HG02981 (cell line): ENCODE data around the gene RASL10B.

Experiments used
- ATAC-seq: cut with Tn5 transposase; IDR thresholded peaks from one replicate; pipeline ENCODE4 v1.9.1; 2021; ENCODE audit warnings: mild to moderate bottlenecking, moderate library complexity; ENCODE audit not compliant: unreplicated experiment

RASL10B gene

DNA sequence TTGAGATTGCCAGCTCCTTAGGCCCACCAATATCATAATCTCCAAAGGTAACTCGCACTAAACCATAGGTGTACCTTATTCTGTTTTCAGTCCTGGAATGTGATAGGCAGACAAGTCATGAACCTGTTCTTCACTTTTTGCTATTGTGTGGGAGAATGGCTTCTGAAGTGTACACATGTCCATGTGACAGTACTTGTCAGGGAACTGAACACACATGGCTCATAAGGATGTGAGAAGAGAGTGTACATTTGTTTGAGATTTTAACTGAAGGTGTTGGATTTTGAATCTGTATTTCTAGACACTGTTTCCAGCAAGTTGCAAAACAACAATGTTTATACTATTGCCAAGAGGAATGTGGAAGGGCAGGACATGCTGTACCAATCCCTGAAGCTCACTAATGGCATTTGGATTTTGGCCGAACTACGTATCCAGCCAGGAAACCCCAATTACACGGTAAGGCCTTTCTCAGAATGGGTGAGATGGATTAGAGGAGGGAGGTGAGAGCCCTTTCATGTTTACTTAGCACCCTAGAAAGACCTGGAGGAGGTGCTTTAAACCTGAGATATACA, 14.5 kb upstream of the RASL10B start:
- no peak for ATAC-seq

DNA sequence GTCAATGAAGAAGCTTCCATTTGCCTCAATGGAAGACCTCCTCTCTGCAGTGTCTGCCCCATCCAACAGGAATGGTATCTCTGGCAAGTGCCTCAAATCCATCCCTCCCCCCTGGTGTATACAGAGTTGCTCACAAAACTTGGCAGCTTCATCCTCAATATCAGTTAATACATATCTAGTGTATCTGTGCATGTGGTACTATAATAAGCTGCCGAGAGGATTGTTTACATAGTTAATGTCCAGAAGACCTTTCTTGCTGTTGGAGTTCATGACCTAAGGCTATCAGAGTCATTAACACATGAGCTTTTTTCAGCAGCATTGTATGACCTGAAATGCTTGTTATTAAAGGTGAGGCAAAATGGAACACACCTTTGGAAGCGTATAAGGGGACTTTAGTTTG, 14.0 kb upstream of the RASL10B start:
- ATAC-seq: no peak

GRCh38 chr17:35723735-35724134, 7.7 kb upstream of the RASL10B start:
- ATAC-seq: no peak

GRCh38 chr17:35725058-35725457, 6.4 kb upstream of the RASL10B start:
- ATAC-seq: no peak

DNA sequence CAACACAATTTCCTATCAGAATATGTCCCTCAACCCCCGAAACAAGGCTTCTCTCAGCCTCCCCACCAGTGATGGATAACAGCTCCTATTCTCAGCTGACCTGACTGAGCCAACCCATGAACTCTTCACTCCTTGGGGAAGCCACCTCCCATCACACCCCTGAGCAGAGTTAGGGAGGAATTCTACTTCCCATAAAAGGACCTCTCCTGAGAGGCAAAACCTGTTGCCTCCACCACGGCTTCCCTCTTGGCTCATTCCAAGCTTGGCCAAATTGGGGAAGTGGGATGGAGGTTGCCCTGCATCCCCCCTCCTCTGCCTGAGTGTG, 5.7 kb upstream of the RASL10B start:
- ATAC-seq: no peak

DNA sequence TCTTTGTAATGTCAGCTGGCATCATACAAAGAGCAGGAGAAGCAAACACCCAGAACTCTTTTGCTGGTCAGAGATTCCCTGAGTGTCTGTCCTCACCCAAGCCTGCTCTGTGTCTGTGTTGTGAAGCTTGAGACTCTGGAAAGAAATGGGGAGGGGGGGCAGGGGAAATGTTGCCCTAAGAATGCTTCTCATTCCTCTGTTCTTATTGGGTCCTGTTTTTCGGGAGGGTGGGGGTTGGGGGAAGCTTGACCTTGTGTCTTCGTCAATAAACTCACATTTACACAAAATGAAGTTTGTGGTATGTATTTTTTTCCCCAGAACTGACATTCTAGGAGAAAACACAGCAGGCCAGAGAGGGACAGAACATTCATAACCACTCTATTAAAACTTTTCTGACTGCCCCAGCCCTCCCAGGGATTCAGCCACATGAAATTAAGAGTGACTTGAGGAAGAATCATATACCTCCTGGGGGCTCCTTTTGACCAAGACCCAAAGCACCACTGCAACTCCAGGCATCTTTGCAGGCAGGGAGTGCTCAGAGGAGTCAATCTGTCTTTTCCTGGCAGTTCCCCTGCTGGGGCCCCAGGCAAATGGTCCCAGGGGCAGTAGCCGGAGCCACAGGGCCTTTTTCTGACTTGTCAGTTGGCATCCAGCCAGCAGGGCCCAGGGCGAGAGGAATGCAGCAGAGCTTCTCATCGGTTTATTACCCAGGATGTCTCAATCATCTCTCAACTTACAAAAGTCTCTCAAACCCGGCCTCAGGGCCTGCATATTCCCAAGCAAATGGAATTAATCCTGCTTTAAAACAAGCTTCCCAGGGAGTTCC, 5.1 kb upstream of the RASL10B start:
- ATAC-seq: no peak

GRCh38 chr17:35726953-35727460, 4.4 kb upstream of the RASL10B start:
- ATAC-seq: no peak

DNA sequence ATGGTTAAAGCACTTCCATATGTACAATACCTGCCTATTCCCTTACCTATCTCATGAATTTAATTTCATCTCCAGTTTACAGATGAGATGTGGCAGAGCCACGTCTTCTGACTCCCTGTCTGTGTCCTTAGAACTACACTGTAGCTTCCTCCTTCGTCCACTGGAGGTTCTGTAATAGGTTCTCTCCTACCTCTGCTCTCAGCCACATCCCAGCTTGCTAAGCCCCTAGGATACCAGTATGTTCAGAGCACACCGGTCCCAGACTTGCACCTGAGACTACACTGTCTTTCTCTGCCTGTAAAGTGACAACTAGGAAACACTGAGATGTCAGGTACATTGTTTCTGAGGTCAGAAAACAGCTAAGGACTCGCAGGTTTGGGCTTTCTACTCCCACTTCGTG, 3.8 kb upstream of the RASL10B start:
- no peak for ATAC-seq

- no peak for ATAC-seq
Observed at GRCh38 chr17:35728551-35728950, 2.9 kb upstream of the RASL10B start.

- ATAC-seq: no peak
Observed at GRCh38 chr17:35729405-35729833, 2.0 kb upstream of the RASL10B start.

- ATAC-seq: no peak
Observed at GRCh38 chr17:35730400-35731005, 936 bp upstream of the RASL10B start.

DNA sequence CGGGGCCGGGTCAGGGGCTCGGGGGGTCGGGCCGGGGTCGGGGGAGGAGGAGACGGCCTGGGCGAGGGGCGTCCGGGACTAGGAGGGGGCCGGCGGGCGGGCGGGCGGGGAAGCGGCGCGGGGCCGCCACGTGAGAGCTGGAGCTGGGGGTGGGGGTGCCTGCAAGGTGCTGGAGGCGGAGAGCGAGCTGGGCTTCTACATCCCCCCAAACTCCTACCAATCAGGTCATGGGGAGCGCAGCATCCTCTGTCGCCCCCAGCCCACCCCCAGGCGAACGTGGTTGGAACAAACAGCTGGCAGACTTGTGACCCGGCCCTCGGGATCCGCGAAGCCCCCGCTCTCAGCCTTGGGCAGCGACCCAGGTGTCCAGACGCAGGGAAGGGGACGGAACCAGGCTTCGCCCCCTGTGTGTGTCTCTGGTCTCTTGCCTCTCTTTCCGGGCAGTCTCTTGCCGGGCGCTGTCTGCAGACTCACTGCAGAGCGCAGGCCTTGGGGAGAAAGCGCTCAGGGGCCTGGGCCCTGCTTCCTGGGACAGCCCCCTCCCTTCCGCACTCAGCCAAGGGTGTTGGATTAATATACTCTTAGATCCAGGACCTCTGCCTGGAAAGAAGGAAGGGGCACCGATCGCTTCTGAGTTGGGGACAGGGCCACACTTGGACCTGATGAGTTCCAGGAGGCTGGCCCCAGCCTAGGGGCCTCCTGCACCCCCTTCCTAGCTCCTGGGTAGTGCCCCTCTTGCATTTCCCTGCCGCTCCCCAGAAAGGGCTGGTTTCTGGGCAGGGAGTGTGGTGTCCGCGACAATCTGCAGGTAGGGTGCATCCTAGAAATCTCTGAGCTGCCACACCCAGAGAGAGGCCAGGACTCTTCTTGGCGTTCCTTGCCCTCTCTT, 722 bp downstream of the RASL10B start:
- ATAC-seq: no peak

DNA sequence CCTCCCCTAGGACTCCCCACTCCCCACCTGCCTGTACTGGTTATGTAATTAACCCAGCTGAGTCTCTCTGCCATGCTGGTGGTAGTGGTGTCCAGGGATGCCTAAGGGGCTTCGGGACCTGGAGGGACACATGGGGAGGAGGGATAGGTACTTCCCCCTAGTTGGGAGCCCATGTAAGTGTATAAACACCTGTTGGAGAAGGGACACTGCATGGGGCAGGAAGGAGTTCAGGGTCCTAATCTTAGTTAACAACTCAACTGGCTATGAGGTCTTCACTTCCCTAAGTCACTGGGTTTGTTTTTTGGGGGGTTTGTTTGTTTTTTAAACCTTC, 1.3 kb downstream of the RASL10B start:
- ATAC-seq: no peak

- ATAC-seq: no peak
Observed at GRCh38 chr17:35733366-35733765, 1.9 kb downstream of the RASL10B start.

- ATAC-seq: no peak
Observed at GRCh38 chr17:35734396-35734795, 3.0 kb downstream of the RASL10B start.

GRCh38 chr17:35735036-35735805, 3.8 kb downstream of the RASL10B start:
- ATAC-seq: no peak

DNA sequence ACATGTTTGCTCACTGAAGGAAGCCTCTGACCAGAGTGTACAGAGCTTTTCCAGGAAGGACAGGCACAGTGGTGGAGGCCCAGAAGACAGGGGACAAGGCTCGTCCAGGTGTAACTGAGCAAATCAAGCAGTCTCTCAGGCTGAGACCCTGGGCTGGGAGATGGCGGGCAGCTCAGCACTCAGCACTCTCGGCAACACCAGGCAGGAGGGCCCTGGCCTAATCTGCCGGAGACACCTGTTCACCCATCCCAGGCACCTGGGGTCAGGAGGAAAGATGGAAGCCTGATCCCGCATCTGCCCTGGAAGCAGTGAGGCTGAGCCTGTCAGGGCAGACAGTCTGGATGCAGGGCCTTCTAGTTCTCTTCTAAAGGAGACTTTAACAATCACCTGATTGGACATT, 4.8 kb downstream of the RASL10B start:
- no peak for ATAC-seq

DNA sequence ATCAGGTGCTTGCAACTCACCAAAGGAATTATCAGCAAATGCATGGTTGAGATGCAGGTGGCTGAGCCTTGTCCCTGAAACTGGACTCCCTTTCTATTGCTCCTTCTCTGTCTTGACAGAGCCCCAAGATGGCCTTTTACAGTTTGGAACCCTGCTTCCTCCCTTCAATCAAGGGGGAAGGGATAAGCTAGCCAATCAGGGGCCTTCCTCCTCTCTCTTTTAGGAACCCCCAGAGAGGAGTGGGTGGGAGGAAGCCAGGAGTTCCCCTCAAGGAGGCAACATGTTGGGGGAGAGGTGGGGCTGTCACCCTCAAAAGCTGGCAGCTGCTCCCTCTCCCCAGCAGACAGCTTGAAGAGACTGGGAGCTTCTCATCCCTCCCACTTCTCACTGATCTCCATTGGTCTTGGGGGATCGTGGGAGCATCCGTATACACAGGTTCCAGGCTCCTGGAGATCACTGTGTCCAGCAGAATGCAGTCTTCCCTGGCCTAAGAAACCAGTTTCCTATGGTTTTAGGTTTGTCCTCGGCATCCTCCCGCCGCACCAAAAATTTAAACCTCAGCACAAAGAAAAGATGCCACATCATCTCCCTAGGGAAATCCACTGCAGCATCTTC, 7.2 kb downstream of the RASL10B start:
- no peak for ATAC-seq

- ATAC-seq: no peak
Observed at GRCh38 chr17:35740216-35740615, 8.8 kb downstream of the RASL10B start.
